Hepatocyte (in vitro differentiated cells): Measurements from ENCODE around the gene AGPS.

Experiments used
- CTCF ChIP-seq: fragments of 200-600 bp; sonication (generic); IDR thresholded peaks from 2 replicates; pipeline ENCODE4 v1.5.1; 2016; ENCODE audit warnings: antibody characterized with exemption, mild to moderate bottlenecking; ENCODE audit not compliant: poor library complexity
- EZH2 ChIP-seq: fragments of 200-600 bp; sonication (generic); IDR thresholded peaks from 2 replicates; pipeline ENCODE4 v1.6.1; 2016; ENCODE audit warnings: antibody characterized with exemption, mild to moderate bottlenecking, borderline replicate concordance
- EZH2phosphoT487 ChIP-seq: fragments of 200-600 bp; sonication (generic); IDR thresholded peaks from one replicate; pipeline ENCODE4 v1.6.1; 2018; ENCODE audit warnings: antibody characterized with exemption, mild to moderate bottlenecking, low read depth, moderate library complexity; ENCODE audit not compliant: unreplicated experiment, severe bottlenecking

GRCh38 chr2:177553176-177553884, 160.8 kb downstream of the AGPS start:
- no peak for TF ChIP-seq CTCF
- no peak for TF ChIP-seq EZH2phosphoT487
- no peak for TF ChIP-seq EZH2
